Measurements from ENCODE around the gene EHD2. TPM values are rescaled to one million over a fixed set of nuclear protein-coding genes. Genes with fewer than 3 reads are reported as not detected.
A peak's percentile ranks its signal among the peaks of the same experiment; 100 is the strongest.

EHD2 gene
- total RNA-seq, 1 donor from 2014 or later = 10.3 TPM

DNA sequence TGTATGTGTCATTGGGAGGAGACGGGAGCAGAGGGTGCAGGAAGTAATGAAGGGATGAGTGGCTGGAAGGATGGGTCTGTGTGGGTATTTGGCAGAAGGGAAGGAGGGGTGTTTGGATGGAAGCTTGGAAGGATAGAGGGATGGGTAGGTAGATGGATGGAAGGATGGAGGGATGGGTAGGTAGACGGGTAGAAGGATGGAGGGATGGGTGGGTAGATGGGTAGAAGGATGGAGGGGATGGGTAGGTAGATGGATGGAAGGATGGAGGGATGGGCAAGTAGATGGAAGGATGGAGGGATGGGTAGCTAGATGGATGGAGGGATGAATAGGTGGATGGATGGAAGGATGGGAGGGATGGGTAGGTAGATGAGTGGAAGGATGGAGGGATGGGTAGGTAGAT, 41.7 kb upstream of the EHD2 start:
- Mint-ChIP-seq H3K4me3 (no peak overlapping the region), H3K4me1 (ENCODE audit: unreplicated experiment) (peaks cover 13% of the 10 kb centered on the region), H3K36me3 (peaks cover 24% of the 10 kb centered on the region), H3K27me3 (no peaks in the 10 kb centered on the region), H3K9me3 (no peaks in the 10 kb centered on the region), H3K27ac (no peak overlapping the region)
- no peak for DNase-seq (ENCODE audit: extremely low spot score, unreplicated experiment)
- TF ChIP-seq, protein P1, sequence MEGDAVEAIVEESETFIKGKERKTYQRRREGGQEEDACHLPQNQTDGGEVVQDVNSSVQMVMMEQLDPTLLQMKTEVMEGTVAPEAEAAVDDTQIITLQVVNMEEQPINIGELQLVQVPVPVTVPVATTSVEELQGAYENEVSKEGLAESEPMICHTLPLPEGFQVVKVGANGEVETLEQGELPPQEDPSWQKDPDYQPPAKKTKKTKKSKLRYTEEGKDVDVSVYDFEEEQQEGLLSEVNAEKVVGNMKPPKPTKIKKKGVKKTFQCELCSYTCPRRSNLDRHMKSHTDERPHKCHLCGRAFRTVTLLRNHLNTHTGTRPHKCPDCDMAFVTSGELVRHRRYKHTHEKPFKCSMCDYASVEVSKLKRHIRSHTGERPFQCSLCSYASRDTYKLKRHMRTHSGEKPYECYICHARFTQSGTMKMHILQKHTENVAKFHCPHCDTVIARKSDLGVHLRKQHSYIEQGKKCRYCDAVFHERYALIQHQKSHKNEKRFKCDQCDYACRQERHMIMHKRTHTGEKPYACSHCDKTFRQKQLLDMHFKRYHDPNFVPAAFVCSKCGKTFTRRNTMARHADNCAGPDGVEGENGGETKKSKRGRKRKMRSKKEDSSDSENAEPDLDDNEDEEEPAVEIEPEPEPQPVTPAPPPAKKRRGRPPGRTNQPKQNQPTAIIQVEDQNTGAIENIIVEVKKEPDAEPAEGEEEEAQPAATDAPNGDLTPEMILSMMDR (conservative IDR thresholded peaks at IDR 0.05) = no peak

DNA sequence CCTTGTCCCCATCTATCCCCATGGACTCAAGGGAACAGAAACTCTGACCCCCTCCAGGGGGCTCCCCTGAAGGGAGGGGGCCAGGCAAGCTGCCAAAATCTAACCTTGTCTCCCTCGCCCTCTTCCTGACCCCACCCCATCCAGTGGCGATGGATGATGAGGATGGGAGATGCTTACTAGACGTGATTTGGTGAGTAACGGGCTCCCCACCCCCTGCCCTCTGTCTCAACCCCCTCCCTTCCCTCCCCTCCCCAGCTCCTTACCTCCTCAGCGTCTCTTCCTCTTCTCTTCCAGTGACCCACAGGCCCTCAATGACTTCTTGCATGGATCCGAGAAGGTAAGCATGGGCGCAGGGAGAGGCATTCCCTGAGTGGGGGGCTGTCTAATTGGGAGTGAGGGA, 39.8 kb upstream of the EHD2 start:
- H3K4me3 Mint-ChIP-seq = no peak overlapping the region
- DNase-seq (ENCODE audit: extremely low spot score, unreplicated experiment) = no peak
- no peaks in the 10 kb centered on the region for H3K9me3 Mint-ChIP-seq
- H3K4me1 Mint-ChIP-seq (ENCODE audit: unreplicated experiment) = no peaks in the 10 kb centered on the region
- TF ChIP-seq, protein P1 (conservative IDR thresholded peaks at IDR 0.05) = no peak
- H3K36me3 Mint-ChIP-seq = peaks cover 26% of the 10 kb centered on the region
- H3K27me3 Mint-ChIP-seq = no peaks in the 10 kb centered on the region
- no peak overlapping the region for H3K27ac Mint-ChIP-seq

- Mint-ChIP-seq H3K4me1 (ENCODE audit: unreplicated experiment) (no peaks in the 10 kb centered on the region), H3K27ac (no peak overlapping the region), H3K27me3 (no peaks in the 10 kb centered on the region), H3K36me3 (peaks cover 26% of the 10 kb centered on the region), H3K9me3 (no peaks in the 10 kb centered on the region), H3K4me3 (no peak overlapping the region)
- DNase-seq (ENCODE audit: extremely low spot score, unreplicated experiment) = no peak
- TF ChIP-seq, protein P1 (conservative IDR thresholded peaks at IDR 0.05) = no peak
These were observed 38.7 kb upstream of the EHD2 start for GRCh38 chr19:47674548-47674947.

DNA sequence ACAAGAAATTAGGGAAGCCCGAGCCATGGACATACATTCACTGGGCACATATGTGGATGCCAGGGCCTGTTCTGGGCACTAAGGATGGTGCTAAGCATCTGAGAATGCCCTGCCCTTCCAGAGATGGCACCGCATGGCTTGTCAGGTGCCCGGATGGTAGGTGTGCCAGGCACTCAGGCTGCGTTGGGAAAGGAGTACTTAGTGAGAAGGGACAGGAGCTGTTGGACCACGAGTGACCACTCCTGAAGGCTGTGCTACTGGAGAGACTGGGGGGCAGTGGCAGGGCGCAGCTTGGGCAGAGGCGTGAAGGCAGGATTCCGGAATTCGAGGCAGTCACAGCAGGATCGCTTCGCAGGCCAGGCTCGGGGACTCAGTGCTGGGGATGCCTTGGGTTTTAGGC, 38.0 kb upstream of the EHD2 start:
- no peak overlapping the region for H3K4me3 Mint-ChIP-seq
- H3K27ac Mint-ChIP-seq = peak overlapping the region; percentile 14
- H3K36me3 Mint-ChIP-seq = peaks cover 23% of the 10 kb centered on the region
- H3K9me3 Mint-ChIP-seq = no peaks in the 10 kb centered on the region
- TF ChIP-seq, protein P1 (conservative IDR thresholded peaks at IDR 0.05) = no peak
- DNase-seq (ENCODE audit: extremely low spot score, unreplicated experiment) = no peak
- no peaks in the 10 kb centered on the region for H3K4me1 Mint-ChIP-seq (ENCODE audit: unreplicated experiment)
- no peaks in the 10 kb centered on the region for H3K27me3 Mint-ChIP-seq

DNA sequence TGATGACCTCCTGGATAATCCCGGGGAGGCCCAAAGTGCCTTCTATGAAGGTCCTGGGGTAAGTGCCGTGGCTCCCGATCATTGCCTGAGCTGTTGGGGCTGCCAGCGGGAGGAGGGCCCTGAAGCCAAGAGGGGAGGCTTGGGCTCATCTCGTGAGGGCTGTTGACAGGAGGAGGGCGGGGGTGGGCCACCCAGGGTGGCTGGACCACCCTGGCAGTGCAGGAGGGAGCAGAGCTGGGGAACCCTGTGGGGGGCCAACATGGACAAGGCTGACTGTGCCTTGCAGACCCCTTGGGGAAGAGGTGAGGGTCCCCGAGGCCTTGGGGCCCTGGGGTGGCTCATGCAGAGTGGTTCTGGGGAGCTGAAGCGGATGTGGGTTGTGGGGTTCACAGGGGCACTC, 37.4 kb upstream of the EHD2 start:
- no peak for DNase-seq (ENCODE audit: extremely low spot score, unreplicated experiment)
- no peaks in the 10 kb centered on the region for H3K27me3 Mint-ChIP-seq
- H3K27ac Mint-ChIP-seq = no peak overlapping the region
- TF ChIP-seq, protein P1 (conservative IDR thresholded peaks at IDR 0.05) = no peak
- H3K4me1 Mint-ChIP-seq (ENCODE audit: unreplicated experiment) = no peaks in the 10 kb centered on the region
- no peaks in the 10 kb centered on the region for H3K9me3 Mint-ChIP-seq
- peaks cover 21% of the 10 kb centered on the region for H3K36me3 Mint-ChIP-seq
- no peak overlapping the region for H3K4me3 Mint-ChIP-seq

DNA sequence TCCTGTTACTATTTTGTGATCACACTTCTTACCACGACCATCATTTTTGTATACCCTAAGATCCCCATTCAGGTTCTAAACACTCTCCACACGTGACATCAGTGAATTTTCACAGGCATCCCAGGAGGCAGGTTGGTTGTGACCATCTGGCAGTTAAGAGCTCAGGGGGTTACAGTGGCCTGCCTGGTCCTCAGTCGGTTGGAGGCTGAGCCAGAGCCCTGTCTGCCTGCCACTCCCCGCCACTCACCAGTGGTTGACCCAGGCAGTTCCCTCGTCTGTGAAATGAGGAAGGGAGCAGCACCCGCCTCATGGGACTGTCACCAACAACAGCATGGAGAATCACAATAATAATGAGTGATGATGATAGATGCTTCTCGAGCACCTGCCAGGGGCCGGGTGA, 36.4 kb upstream of the EHD2 start:
- Mint-ChIP-seq H3K27me3 (no peaks in the 10 kb centered on the region), H3K4me3 (no peak overlapping the region), H3K27ac (no peak overlapping the region), H3K4me1 (ENCODE audit: unreplicated experiment) (no peaks in the 10 kb centered on the region), H3K9me3 (no peaks in the 10 kb centered on the region), H3K36me3 (peaks cover 25% of the 10 kb centered on the region)
- TF ChIP-seq, protein P1 (conservative IDR thresholded peaks at IDR 0.05) = no peak
- DNase-seq (ENCODE audit: extremely low spot score, unreplicated experiment) = no peak
